ENCODE data around the gene GABRG3.

DNA sequence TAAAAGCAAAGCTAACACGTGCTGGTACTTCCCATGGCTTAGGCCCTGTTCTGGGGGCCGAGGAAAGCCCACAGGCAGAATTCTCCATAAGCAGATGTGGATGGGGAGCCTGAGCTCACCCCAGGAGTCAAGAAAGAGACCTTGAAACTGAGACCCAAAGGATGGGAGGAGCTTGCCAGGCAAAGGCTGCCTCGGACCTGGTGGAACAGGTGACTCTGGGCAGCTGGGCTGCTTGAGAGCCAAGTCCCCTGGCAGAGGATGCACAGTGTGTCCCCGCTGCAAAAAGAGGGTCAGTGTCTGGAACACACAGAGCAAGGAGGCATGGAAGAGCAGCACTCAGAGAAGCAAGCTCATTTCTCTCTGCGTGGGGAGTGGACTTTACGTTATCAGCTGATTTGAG lies 528.7 kb downstream of the GABRG3 start:
- TF ChIP-seq RAD21 (IDR thresholded peaks at IDR 0.05) (no peak), CTCF (IDR thresholded peaks at IDR 0.05; ENCODE audit: low read depth, low read length, missing input control) (no peak), HNF4A (conservative IDR thresholded peaks at IDR 0.05) (no peak), NR2F2 (IDR thresholded peaks at IDR 0.05) (no peak), ZBTB33 (IDR thresholded peaks at IDR 0.05) (no peak), TAF1 (conservative IDR thresholded peaks at IDR 0.05) (no peak), EGR1 (IDR thresholded peaks at IDR 0.05; ENCODE audit: low read depth in 2 of 2) (no peak), YY1 (IDR thresholded peaks at IDR 0.05) (no peak), GABPA (IDR thresholded peaks at IDR 0.05 in 1 of 2, conservative IDR thresholded peaks at IDR 0.05 in 1 of 2) (no peak), RXRA (IDR thresholded peaks at IDR 0.05) (no peak)
- TF ChIP-seq, protein P1, sequence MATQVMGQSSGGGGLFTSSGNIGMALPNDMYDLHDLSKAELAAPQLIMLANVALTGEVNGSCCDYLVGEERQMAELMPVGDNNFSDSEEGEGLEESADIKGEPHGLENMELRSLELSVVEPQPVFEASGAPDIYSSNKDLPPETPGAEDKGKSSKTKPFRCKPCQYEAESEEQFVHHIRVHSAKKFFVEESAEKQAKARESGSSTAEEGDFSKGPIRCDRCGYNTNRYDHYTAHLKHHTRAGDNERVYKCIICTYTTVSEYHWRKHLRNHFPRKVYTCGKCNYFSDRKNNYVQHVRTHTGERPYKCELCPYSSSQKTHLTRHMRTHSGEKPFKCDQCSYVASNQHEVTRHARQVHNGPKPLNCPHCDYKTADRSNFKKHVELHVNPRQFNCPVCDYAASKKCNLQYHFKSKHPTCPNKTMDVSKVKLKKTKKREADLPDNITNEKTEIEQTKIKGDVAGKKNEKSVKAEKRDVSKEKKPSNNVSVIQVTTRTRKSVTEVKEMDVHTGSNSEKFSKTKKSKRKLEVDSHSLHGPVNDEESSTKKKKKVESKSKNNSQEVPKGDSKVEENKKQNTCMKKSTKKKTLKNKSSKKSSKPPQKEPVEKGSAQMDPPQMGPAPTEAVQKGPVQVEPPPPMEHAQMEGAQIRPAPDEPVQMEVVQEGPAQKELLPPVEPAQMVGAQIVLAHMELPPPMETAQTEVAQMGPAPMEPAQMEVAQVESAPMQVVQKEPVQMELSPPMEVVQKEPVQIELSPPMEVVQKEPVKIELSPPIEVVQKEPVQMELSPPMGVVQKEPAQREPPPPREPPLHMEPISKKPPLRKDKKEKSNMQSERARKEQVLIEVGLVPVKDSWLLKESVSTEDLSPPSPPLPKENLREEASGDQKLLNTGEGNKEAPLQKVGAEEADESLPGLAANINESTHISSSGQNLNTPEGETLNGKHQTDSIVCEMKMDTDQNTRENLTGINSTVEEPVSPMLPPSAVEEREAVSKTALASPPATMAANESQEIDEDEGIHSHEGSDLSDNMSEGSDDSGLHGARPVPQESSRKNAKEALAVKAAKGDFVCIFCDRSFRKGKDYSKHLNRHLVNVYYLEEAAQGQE (IDR thresholded peaks at IDR 0.05): no peak
- TF ChIP-seq, protein P2, sequence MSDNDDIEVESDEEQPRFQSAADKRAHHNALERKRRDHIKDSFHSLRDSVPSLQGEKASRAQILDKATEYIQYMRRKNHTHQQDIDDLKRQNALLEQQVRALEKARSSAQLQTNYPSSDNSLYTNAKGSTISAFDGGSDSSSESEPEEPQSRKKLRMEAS (IDR thresholded peaks at IDR 0.05): no peak

All from liver (tissue), 3 donors.